HAP-1 (cell line): Measurements from ENCODE around the gene SVOPL.

ENCODE experiments used
- DNase-seq, 2 experiments: peaks; one replicate each; pipeline ENCODE4 v3.0.0-alpha.2; 2016 to 2020; ENCODE audit warnings: low spot score in 2 of 2
- H3K27me3 ChIP-seq: fragments of 250-450 bp; sonication (Bioruptor Pico); 2 replicates; pipeline ENCODE4 v1.5.1; 2020; ENCODE audit warnings: low read depth, mild to moderate bottlenecking, moderate library complexity
- H3K36me3 ChIP-seq: fragments of 250-450 bp; sonication (Bioruptor Pico); replicated peaks from 2 replicates; pipeline ENCODE4 v1.5.1; 2020; ENCODE audit warnings: mild to moderate bottlenecking
- H3K4me1 ChIP-seq: fragments of 250-450 bp; sonication (Bioruptor Pico); 2 replicates; pipeline ENCODE4 v1.5.1; 2020; ENCODE audit warnings: mild to moderate bottlenecking
- H3K4me3 ChIP-seq: fragments of 250-450 bp; sonication (Bioruptor Pico); 2 replicates; pipeline ENCODE4 v1.5.1; 2020; ENCODE audit warnings: mild to moderate bottlenecking, moderate library complexity
- H3K9me3 ChIP-seq: fragments of 250-450 bp; sonication (Bioruptor Pico); 2 replicates; pipeline ENCODE4 v1.5.1; 2020; ENCODE audit warnings: mild to moderate bottlenecking, moderate library complexity
- in situ Hi-C: fragments of 300-500 bp; cut with MboI; formaldehyde crosslinking; loops from 3 replicates; pipeline ENCODE4 v1.14.3; 2020; ENCODE audit warnings: low sequenced_read_pairs, inconsistent platforms, mixed read lengths

The SVOPL gene

DNA sequence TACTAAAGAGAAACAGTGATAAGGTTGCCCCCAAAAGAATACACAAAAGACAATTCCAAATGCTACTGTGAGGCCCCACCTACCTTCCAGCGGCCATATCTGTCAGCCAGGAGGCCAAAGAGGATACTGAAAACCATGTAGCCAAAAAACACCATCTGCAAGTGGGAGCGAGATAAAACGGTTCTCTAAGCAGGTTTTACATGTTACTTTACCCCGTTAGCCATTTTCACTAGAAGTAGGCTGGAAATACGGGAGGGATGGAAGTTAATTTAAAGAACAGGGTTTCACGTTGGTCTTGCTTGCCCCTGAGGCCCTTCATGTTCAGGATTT, 38.2 kb downstream of the SVOPL start:
- no peak overlapping the region for H3K4me3 ChIP-seq
- in situ Hi-C loops, result no loop called here
- H3K36me3 ChIP-seq, result no peaks in the 10 kb centered on the region
- no peak for DNase-seq
- no peaks in the 10 kb centered on the region for H3K27me3 ChIP-seq
- 0 out of 2 replicates have a peak, but pooled peaks cover 1% of the 10 kb centered on the region for H3K9me3 ChIP-seq
- H3K4me1 ChIP-seq, result peaks cover 20% of the 10 kb centered on the region

DNA sequence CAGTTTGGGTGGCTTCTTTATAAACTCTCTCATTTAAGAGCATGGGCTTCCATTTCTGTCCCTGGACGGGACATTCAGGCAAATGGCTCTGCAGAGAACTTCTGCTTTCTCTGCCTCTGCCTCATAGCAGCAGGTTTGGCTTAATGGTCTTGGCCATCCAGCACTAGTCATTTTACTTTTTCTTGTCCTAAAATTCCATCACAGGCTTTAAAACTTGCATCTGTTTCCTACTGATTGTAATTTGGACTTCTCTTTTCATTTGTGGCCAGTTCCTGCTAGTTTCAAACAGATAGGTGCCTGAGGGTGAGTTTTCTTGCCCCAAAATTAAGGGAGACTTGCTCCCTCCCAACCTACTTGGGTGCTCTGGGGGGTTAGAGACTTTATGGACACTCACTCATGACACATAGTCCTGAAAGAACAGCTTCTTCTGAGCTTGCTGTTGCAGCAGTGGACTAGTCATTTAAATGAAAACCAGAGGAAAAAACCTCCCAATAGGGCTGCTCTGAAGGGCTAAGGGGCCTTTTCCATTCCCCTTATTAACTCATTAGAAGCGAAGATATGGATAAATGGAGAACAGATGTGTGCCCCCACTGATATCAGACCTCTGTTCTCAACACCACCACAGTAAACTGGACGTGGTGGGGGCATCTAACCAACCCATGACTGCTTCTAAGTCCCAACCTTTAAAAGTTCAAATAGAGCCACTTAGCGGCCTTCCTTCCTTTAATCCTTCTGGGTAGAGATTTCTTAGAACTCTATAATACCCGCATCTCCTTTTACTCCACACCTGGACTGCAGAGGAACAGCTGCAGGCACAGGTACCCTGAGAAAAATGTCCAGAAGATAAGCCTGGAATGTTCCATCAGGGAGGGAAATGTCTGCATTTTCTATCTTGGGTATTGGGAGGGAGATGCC, 38.8 kb downstream of the SVOPL start:
- Histone ChIP-seq H3K9me3 (no peaks in the 10 kb centered on the region), H3K36me3 (no peaks in the 10 kb centered on the region), H3K4me3 (no peak overlapping the region), H3K27me3 (no peaks in the 10 kb centered on the region), H3K4me1 (peaks cover 20% of the 10 kb centered on the region)
- DNase-seq, result no peak
- in situ Hi-C loops, result no loop called here

DNA sequence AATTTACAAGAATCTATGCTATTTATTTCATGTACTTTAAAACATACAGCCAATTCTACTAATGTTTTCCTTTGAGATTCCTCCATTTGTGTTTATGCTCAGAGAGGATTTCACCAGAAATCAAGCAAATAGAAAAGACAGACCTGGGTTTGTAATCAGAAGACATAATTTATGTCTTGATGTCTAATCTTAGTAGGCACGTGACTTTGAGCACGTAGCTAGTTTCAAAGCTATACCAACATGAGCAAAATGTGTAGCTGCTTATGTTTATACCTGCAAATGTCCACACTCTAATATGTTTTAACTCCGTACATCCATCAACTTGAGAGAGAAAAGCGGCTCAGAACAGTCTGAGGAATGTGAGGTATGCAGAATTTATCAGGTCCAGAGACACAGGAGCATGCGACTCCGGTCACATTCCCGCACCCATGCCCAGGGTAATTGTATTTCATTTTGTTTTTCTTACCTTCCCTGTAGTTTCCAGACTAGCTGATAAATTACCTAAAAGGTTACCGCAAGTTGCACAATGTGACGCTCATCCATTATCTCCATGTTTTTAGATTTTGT, 40.0 kb downstream of the SVOPL start:
- DNase-seq, result no peak
- no peaks in the 10 kb centered on the region for H3K9me3 ChIP-seq
- no peaks in the 10 kb centered on the region for H3K27me3 ChIP-seq
- peaks cover 13% of the 10 kb centered on the region for H3K4me1 ChIP-seq
- in situ Hi-C loops, result no loop called here
- no peaks in the 10 kb centered on the region for H3K36me3 ChIP-seq
- H3K4me3 ChIP-seq, result no peak overlapping the region

DNA sequence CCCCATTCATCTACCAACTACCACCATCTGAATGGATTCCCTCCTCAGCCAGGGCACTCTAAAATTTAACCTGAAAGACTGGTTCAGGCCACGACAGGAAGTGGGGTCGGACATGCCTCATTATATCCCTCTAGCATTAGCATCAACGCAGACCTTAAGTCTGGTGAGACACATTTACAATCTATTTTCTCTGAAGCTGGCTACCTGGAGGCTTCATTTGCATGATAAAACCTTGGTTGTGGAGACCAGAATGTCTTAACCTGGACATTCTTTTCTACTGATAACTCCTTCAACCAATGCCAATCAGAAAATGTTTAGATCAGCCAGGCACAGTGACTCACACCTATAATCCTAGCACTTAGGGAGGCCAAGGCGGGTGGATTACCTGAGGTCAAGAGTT, 42.3 kb downstream of the SVOPL start:
- Histone ChIP-seq H3K36me3 (no peaks in the 10 kb centered on the region), H3K27me3 (no peaks in the 10 kb centered on the region), H3K4me3 (no peak overlapping the region), H3K4me1 (peaks cover 6% of the 10 kb centered on the region), H3K9me3 (no peaks in the 10 kb centered on the region; the same call in 1 of the 2 replicates)
- no peak for DNase-seq
- in situ Hi-C loops, result no loop called here

DNA sequence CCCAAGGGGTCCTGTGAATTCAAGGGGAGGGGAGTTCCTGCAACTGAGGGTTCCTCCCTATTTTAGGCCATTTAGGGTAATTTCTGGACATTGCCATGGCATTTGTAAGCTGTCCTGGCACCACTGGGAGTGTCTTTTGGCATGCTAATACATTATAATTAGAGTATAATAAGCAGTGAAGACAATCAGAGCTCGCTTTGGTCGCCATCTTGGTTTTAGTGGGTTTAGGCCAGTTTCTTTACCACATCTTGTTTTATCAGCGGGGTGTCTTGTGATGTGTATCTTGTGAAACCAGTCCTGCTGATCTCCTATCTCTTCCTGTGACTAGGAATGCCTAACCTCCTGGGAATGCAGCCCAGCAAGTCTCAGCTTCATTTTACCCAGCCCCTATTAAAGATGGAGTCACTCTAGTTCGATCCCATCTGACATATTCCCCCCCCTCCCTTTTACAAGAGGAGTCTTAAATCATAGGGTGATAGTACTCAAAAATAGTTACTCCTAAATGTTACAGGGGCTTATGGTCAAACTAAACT, 43.2 kb downstream of the SVOPL start:
- H3K4me3 ChIP-seq, result no peak overlapping the region
- no peaks in the 10 kb centered on the region for H3K27me3 ChIP-seq
- H3K4me1 ChIP-seq, result no peaks in the 10 kb centered on the region
- no peaks in the 10 kb centered on the region; the same call in 1 of the 2 replicates for H3K9me3 ChIP-seq
- no peaks in the 10 kb centered on the region for H3K36me3 ChIP-seq
- no peak for DNase-seq
- in situ Hi-C loops, result no loop called here

DNA sequence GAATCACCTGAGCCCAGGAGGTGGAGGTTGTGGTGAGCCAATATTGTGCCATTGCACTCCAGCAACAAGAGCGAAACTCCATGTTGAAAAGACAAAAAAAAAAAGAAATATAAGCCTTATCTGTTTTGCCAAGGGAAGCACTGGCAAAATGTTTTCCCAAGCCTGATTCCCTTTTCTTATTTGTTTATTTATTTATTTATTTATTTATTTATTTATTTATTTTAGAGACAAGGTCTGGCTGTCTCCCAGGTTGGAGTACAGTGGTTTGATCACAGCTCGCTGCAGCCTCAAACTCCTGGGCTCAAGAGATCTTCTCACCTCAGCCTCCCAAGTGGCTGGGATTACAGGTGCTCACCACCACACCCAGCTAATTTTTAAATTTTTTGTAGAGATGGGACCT, 44.2 kb downstream of the SVOPL start:
- no peaks in the 10 kb centered on the region for H3K4me1 ChIP-seq
- in situ Hi-C loops, result no loop called here

DNA sequence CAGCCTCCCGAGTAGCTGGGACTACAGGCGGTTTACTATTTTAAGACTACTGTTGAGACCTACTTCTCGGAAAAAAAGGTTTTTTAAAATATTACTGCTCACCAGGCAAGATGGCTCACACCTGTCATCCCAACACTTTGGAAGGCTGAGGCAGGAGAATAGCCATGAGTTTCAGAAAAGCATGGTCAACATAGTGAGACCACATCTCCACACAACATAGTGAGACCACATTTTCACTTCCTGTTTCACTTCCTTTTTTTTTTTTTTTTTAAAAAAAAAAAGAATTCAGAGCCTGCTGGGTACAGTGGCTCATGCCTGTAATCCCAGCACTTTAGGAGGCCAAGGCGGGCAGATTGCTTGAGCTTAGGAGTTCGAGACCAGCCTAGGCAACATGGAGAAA, 46.5 kb downstream of the SVOPL start:
- in situ Hi-C loops, result no loop called here
- H3K27me3 ChIP-seq, result no peaks in the 10 kb centered on the region
- no peaks in the 10 kb centered on the region for H3K4me1 ChIP-seq
- H3K9me3 ChIP-seq, result no peaks in the 10 kb centered on the region; the same call in 1 of the 2 replicates
- H3K36me3 ChIP-seq, result no peaks in the 10 kb centered on the region
- DNase-seq, result no peak
- H3K4me3 ChIP-seq, result no peak overlapping the region

More for the DNA sequence above, 44.2 kb downstream of the SVOPL start:
- Histone ChIP-seq H3K27me3 (no peaks in the 10 kb centered on the region), H3K9me3 (no peaks in the 10 kb centered on the region; the same call in 1 of the 2 replicates), H3K36me3 (no peaks in the 10 kb centered on the region), H3K4me3 (no peak overlapping the region)
- no peak for DNase-seq

DNA sequence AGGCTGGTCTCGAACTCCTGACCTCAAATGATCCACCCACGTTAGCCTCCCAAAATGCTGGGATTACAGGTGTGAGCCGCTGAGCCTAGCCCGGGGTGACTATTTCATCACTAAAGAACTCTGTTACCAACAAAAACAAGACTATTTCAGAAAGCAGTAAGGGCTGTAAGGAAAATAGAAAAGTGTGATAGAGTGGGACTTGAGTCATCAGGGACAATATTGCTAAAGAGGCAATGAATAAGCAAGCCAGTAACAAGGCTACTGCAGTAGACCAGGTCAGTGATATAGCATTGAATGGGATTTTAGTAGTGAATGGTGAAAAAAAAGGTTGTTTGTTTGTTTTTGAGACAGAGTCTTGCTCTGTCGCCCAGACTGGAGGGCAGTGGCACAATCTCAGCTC, 51.7 kb downstream of the SVOPL start:
- no peak for DNase-seq
- Histone ChIP-seq H3K27me3 (no peaks in the 10 kb centered on the region), H3K9me3 (no peaks in the 10 kb centered on the region; the same call in 1 of the 2 replicates), H3K36me3 (no peaks in the 10 kb centered on the region), H3K4me1 (no peaks in the 10 kb centered on the region), H3K4me3 (no peak overlapping the region)
- in situ Hi-C loops, result no loop called here

DNA sequence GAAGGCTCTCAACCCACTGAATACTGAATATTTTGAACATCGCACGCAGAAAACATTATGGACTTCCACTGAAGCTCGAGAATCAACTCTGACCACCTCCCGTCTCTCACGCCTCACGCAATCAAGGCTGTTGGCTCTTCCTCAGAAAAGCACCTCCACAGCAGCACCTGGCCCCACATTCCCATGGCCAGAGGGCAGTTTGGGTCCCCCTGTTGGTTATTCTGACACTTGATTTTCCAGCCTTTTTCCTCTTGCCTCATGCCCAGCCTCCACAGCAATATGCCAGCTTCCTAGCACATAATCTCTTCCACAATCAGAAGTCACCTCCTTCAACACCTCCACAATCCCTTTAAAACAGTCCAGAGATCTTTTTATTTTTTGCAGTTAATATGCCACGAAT, 55.9 kb downstream of the SVOPL start:
- Histone ChIP-seq H3K36me3 (no peaks in the 10 kb centered on the region), H3K4me1 (no peaks in the 10 kb centered on the region), H3K27me3 (no peaks in the 10 kb centered on the region), H3K4me3 (no peak overlapping the region), H3K9me3 (no peaks in the 10 kb centered on the region)
- no peak for DNase-seq
- in situ Hi-C loops, result no loop called here

DNA sequence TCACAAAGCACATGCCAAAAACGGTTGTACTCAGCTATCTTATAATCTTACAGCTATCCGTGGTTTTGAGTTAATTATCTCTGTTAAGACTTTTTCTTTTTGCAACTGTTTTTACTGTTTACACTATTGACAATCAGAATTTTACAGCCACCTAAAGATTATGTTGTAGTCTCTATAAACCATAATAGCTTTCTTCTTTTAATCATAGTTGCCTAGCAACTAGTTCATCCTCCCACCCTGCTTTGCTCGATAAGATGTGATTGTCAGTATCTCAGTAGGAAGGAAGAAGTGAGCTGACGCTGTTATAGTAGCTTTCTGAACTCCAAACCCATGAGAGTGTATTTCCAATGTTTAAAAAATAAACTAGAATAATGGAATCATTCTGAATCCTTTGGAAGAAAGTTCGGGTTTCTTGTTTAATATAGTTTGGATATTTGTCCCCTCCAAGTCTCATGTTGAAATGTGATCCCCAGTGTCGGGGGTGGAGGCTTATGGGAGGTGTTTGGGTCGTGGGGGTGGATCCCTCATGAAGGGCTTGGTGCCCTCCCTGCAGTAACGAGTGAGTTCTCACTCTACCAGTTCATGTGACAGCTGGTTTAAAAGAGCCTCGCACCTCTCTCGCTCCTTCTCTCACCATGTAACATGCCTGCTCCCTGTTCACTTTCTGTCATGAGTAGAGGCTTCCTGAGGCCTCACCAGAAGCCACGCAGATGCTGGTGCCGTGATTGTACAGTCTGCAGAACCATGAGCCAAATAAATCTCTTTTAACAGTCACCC, 68.1 kb downstream of the SVOPL start:
- H3K9me3 ChIP-seq, result no peaks in the 10 kb centered on the region
- H3K4me1 ChIP-seq, result no peaks in the 10 kb centered on the region
- no peaks in the 10 kb centered on the region for H3K36me3 ChIP-seq
- no peaks in the 10 kb centered on the region for H3K27me3 ChIP-seq
- H3K4me3 ChIP-seq, result no peak overlapping the region
- peak in 1 of 2 experiments; percentile 18 for DNase-seq
- in situ Hi-C loops, result no loop called here

DNA sequence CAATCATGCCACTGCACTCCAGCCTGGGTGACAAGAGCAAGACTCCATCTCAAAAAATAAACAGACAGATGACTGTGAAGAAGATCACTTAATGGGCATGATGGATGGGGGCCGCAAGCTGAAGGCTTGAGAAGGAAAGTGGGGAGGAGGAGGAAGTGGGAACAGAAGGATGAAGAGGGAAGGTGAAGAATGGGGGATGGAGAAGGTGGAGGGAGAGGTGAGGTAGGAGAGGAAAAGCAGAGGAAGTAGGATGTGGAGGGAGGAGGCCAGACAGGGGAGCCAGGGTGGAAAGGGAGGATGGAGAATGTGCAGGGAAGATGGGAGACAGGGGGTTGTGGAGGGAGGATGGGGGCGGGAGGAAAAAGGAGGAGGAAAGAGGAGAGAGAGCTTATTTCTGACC, 68.8 kb downstream of the SVOPL start:
- DNase-seq, result no peak
- H3K4me1 ChIP-seq, result no peaks in the 10 kb centered on the region
- no peaks in the 10 kb centered on the region for H3K27me3 ChIP-seq
- in situ Hi-C loops, result no loop called here
- no peaks in the 10 kb centered on the region for H3K9me3 ChIP-seq
- no peak overlapping the region for H3K4me3 ChIP-seq
- no peaks in the 10 kb centered on the region for H3K36me3 ChIP-seq

DNA sequence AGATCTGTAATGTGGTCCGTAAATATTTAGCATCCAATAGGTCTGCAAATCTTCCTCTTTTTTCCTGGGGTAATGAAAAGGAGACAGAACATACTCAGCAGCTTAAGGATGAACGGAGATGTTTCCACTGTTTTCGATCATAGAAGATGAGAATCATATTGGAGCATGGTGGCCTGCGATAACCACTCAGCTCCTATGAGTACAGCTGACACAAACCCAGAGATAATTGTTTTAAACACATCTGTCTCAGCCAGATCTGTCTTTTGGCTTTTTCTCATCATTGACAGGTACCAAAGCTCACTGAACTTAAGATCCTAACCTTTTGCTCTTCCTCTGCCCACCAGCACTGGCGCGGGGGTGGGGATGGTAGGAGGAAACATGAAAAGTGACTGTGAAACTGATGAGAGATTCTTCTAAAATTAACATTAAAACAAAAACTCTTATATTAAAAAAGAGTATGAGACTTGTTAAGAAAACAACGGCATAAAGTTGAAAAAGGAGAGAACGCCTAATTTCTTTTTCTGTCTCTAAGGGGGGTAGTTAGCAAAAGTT, 71.0 kb downstream of the SVOPL start:
- Histone ChIP-seq H3K4me1 (no peaks in the 10 kb centered on the region), H3K4me3 (no peak overlapping the region), H3K9me3 (no peaks in the 10 kb centered on the region), H3K27me3 (no peaks in the 10 kb centered on the region), H3K36me3 (no peaks in the 10 kb centered on the region)
- in situ Hi-C loops, result no loop called here
- no peak for DNase-seq

DNA sequence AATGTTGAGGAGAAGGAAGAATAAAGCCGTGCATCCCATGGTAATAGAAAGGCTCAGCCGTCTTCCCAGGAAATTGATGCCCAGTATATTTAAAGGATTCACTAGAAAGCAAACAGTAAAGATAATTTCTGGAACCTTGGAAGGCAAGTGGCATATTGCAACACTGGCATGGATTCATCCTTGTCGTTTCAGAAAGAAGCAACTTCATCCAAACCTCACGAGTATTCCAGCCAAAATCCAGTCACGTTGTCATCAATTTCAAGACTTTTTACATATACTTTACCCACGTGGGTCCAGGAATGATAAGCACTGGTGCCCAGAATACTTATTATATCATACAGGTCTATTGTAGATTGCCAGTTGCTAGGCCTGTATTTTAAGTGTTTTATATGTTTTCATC, 73.8 kb downstream of the SVOPL start:
- Histone ChIP-seq H3K36me3 (no peaks in the 10 kb centered on the region), H3K9me3 (no peaks in the 10 kb centered on the region), H3K4me1 (no peaks in the 10 kb centered on the region), H3K4me3 (no peak overlapping the region), H3K27me3 (no peaks in the 10 kb centered on the region)
- in situ Hi-C loops, result no loop called here
- no peak for DNase-seq
